ENCODE results near the gene EDIL3.

GRCh38 chr5:84304599-84304998, 80.1 kb downstream of the EDIL3 start:
- TF ChIP-seq CTCF (IDR thresholded peaks at IDR 0.05) (no peak), POLR2A (IDR thresholded peaks at IDR 0.05) (no peak)
